Suppressor macrophage (primary cell): ENCODE data around the gene EBF3.

Experiments
- DNase-seq, 4 experiments: peaks; one replicate each; pipeline ENCODE4 v3.0.0-alpha.2; 2020 to 2022
- total RNA-seq, 17 experiments: gene quantifications; one replicate each; lab custom pipeline; 2026; ENCODE audit warnings: mixed read lengths in 6 of 17, inconsistent platforms in 3 of 17; lab: John Stamatoyannopoulos, UW

Gene EBF3
- 0 to 2.4 (median 0) reads per million in 17 experiments for total RNA-seq

GRCh38 chr10:129963641-129964501 is at the start of gene EBF3:
EBF3 (minus strand) TSS chr10:129964274; CDS start chr10:129963768, 506 bp downstream.
- peak; percentile 47 to 83 (median 58) for DNase-seq

GRCh38 chr10:130013335-130014262 is 49.5 kb upstream of the EBF3 start:
- DNase-seq, result no peak

GRCh38 chr10:130012129-130012528 is 48.1 kb upstream of the EBF3 start:
- DNase-seq, result no peak

GRCh38 chr10:130010653-130011052 is 46.6 kb upstream of the EBF3 start:
- DNase-seq, result no peak

- DNase-seq, result no peak
Measured at GRCh38 chr10:130009228-130009627, 45.2 kb upstream of the EBF3 start.

- DNase-seq, result no peak
Measured at GRCh38 chr10:130003787-130004613, 39.9 kb upstream of the EBF3 start.

GRCh38 chr10:130003166-130003565 is 39.1 kb upstream of the EBF3 start:
- DNase-seq, result no peak

GRCh38 chr10:130002606-130003005 is 38.5 kb upstream of the EBF3 start:
- DNase-seq, result no peak

GRCh38 chr10:130000918-130001317 is 36.8 kb upstream of the EBF3 start:
- no peak for DNase-seq

- no peak for DNase-seq
Measured at GRCh38 chr10:129999140-129999539, 35.1 kb upstream of the EBF3 start.

- no peak for DNase-seq
Measured at GRCh38 chr10:129993621-129994020, 29.5 kb upstream of the EBF3 start.

GRCh38 chr10:129992356-129992755 is 28.3 kb upstream of the EBF3 start:
- DNase-seq, result no peak

- DNase-seq, result no peak
Measured at GRCh38 chr10:129982825-129983224, 18.8 kb upstream of the EBF3 start.

GRCh38 chr10:129978980-129979379 is 14.9 kb upstream of the EBF3 start:
- DNase-seq, result no peak

GRCh38 chr10:129978322-129978721 is 14.2 kb upstream of the EBF3 start:
- no peak for DNase-seq

GRCh38 chr10:129977794-129978193 is 13.7 kb upstream of the EBF3 start:
- DNase-seq, result no peak

GRCh38 chr10:129973674-129974059 is 9.6 kb upstream of the EBF3 start:
- no peak for DNase-seq

GRCh38 chr10:129972966-129973673 is 9.0 kb upstream of the EBF3 start:
- DNase-seq, result no peak

GRCh38 chr10:129972145-129972965 is 8.3 kb upstream of the EBF3 start:
- no peak for DNase-seq

GRCh38 chr10:129971381-129972144 is 7.5 kb upstream of the EBF3 start:
- peak; percentile 53 to 84 (median 66) for DNase-seq
